ENCODE measurements around the gene ID3.

Gene ID3

GRCh38 chr1:23515905-23516304 is 43.4 kb downstream of the ID3 start:
- TF ChIP-seq CTCF (conservative IDR thresholded peaks at IDR 0.05), result no peak
- no peak overlapping the region for H3K27ac ChIP-seq

DNA sequence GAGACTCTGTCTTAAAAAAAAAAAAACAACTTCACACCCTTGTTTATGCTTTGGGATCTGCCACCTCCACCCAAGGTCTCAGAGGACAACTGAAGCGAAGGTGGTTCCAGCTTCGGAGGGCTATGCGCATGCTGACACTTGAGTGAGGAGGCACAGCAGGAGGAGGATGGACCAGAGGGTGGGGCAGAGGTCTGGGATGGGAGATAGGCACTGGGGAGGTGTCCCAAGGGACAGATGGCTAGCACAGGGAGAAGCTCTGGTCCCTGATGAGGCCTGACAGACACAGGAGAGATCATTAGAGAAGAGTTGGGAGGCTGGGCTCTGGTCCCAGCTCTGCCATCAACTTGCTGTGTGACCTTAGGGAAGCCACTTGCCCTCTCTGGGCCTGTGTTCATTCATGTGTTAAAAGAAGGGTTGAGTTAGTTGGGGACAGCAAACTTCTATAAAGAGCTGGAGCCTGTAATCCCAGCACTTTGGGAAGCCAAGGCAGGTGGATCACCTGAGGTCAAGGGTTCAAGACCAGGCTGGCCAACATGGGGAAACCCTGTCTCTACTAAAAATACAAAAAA is 45.1 kb downstream of the ID3 start:
- no peak overlapping the region for H3K27ac ChIP-seq
- no peak for TF ChIP-seq CTCF (conservative IDR thresholded peaks at IDR 0.05)

- no peak for TF ChIP-seq CTCF (conservative IDR thresholded peaks at IDR 0.05)
- H3K27ac ChIP-seq, result no peak overlapping the region
Measured at GRCh38 chr1:23509896-23510295, 49.4 kb downstream of the ID3 start.

All from VCaP (cell line).